GM19035 (cell line): ENCODE data around the gene MYO18B.

Experiments
- ATAC-seq: cut with Tn5 transposase; IDR thresholded peaks from one replicate; pipeline ENCODE4 v1.9.1; 2021; ENCODE audit not compliant: unreplicated experiment

The MYO18B gene

GRCh38 chr22:25712661-25713400, 29.2 kb upstream of the MYO18B start:
- ATAC-seq = no peak

GRCh38 chr22:25714070-25714469, 27.9 kb upstream of the MYO18B start:
- no peak for ATAC-seq

GRCh38 chr22:25714739-25715138, 27.2 kb upstream of the MYO18B start:
- ATAC-seq = no peak

GRCh38 chr22:25716637-25717036, 25.4 kb upstream of the MYO18B start:
- no peak for ATAC-seq

- ATAC-seq = no peak
Measured at GRCh38 chr22:25718135-25718840, 23.7 kb upstream of the MYO18B start.

- ATAC-seq = no peak
Measured at GRCh38 chr22:25722223-25722622, 19.8 kb upstream of the MYO18B start.

GRCh38 chr22:25722626-25723025, 19.4 kb upstream of the MYO18B start:
- ATAC-seq = no peak

- ATAC-seq = no peak
Measured at GRCh38 chr22:25726241-25726640, 15.7 kb upstream of the MYO18B start.

- no peak for ATAC-seq
Measured at GRCh38 chr22:25728071-25728470, 13.9 kb upstream of the MYO18B start.

- no peak for ATAC-seq
Measured at GRCh38 chr22:25729016-25729995, 12.7 kb upstream of the MYO18B start.

- no peak for ATAC-seq
Measured at GRCh38 chr22:25735650-25736049, 6.3 kb upstream of the MYO18B start.

- no peak for ATAC-seq
Measured at GRCh38 chr22:25736378-25737011, 5.5 kb upstream of the MYO18B start.

- ATAC-seq = no peak
Measured at GRCh38 chr22:25739659-25740344, 2.2 kb upstream of the MYO18B start.

- no peak for ATAC-seq
Measured at GRCh38 chr22:25742918-25743708, 1.1 kb downstream of the MYO18B start.

GRCh38 chr22:25744694-25745093, 2.7 kb downstream of the MYO18B start:
- no peak for ATAC-seq

GRCh38 chr22:25745341-25746011, 3.5 kb downstream of the MYO18B start:
- ATAC-seq = no peak

- no peak for ATAC-seq
Measured at GRCh38 chr22:25746012-25746373, 4.0 kb downstream of the MYO18B start.

GRCh38 chr22:25747245-25747944, 5.4 kb downstream of the MYO18B start:
- no peak for ATAC-seq
